COR-L47 (cell line): ENCODE results near the gene PSMC3IP.
"Not testable (repeated sequence)": the region's sequence is repeated elsewhere in the genome, so short reads cannot be mapped to it uniquely, and the experiment has no call there.

ENCODE experiments used
- DNase-seq: peaks from one replicate; lab custom pipeline; 2025; lab: John Stamatoyannopoulos, UW

PSMC3IP gene

GRCh38 chr17:42577532-42578281, at the start of gene PSMC3IP:
Gene PSMC3IP (minus strand): TSS chr17:42577729. CDS start chr17:42577686, 43 bp downstream.
- peak; percentile 90 for DNase-seq

GRCh38 chr17:42623732-42624596, 46.4 kb upstream of the PSMC3IP start:
- no peak for DNase-seq

GRCh38 chr17:42623271-42623670, 45.7 kb upstream of the PSMC3IP start:
- DNase-seq: no peak

- DNase-seq: not testable (repeated sequence)
Measured at GRCh38 chr17:42621987-42622386, 44.5 kb upstream of the PSMC3IP start.

- peak; percentile 26 for DNase-seq
Measured at GRCh38 chr17:42618442-42619150, 41.1 kb upstream of the PSMC3IP start.

GRCh38 chr17:42617956-42618431, 40.5 kb upstream of the PSMC3IP start:
- DNase-seq: no peak

- no peak for DNase-seq
Measured at GRCh38 chr17:42613699-42614295, 36.3 kb upstream of the PSMC3IP start.

- no peak for DNase-seq
Measured at GRCh38 chr17:42612013-42612412, 34.5 kb upstream of the PSMC3IP start.

GRCh38 chr17:42609814-42610801, 32.6 kb upstream of the PSMC3IP start:
- DNase-seq: not testable (repeated sequence)

- DNase-seq: peak; percentile 98
Measured at GRCh38 chr17:42609182-42609813, 31.8 kb upstream of the PSMC3IP start, which contains the start of the genes RETREG3 and TUBG1. Gene RETREG3 (minus strand): TSS chr17:42609374. CDS start chr17:42609324, 50 bp downstream. Gene TUBG1 (plus strand): TSS chr17:42609683. CDS start chr17:42609738, 55 bp downstream.

GRCh38 chr17:42608305-42609181, 31.0 kb upstream of the PSMC3IP start:
- DNase-seq: no peak

- DNase-seq: no peak
Measured at GRCh38 chr17:42607769-42608168, 30.2 kb upstream of the PSMC3IP start.

- DNase-seq: no peak
Measured at GRCh38 chr17:42603318-42603717, 25.8 kb upstream of the PSMC3IP start.

GRCh38 chr17:42598905-42599304, 21.4 kb upstream of the PSMC3IP start:
- no peak for DNase-seq

GRCh38 chr17:42596386-42596785, 18.9 kb upstream of the PSMC3IP start:
- no peak for DNase-seq

- no peak for DNase-seq
Measured at GRCh38 chr17:42591411-42591810, 13.9 kb upstream of the PSMC3IP start.

GRCh38 chr17:42590886-42591285, 13.4 kb upstream of the PSMC3IP start:
- no peak for DNase-seq

- no peak for DNase-seq
Measured at GRCh38 chr17:42586514-42587230, 9.1 kb upstream of the PSMC3IP start.
